H1 (cell line): ENCODE data around the gene ASTN1.

Experiments
- CEBPB ChIP-seq: IDR thresholded peaks from 2 replicates; pipeline ENCODE4 v1.6.1; 2012; ENCODE audit warnings: low read depth, low read length
- CHD1 ChIP-seq: IDR thresholded peaks from 2 replicates; pipeline ENCODE4 v1.6.1; 2012; ENCODE audit warnings: low read depth, low read length, improper control_type of control experiment
- EP300 ChIP-seq, 2 experiments: IDR thresholded peaks; 1 replicate in 1 of 2; 2 replicates in 1 of 2; pipeline ENCODE4 v1.6.1; 2011 to 2012; ENCODE audit warnings: low read depth in 2 of 2, low read length in 2 of 2, mild to moderate bottlenecking in 2 of 2, borderline replicate concordance in 1 of 2, inconsistent platforms in 1 of 2, moderate library complexity in 1 of 2
- EZH2 ChIP-seq: fragments of 200-600 bp; sonication (generic); IDR thresholded peaks from 2 replicates; pipeline ENCODE4 v1.7.1; 2012; ENCODE audit warnings: low read depth, mild to moderate bottlenecking, moderate library complexity, low read length, inconsistent platforms; ENCODE audit not compliant: severe bottlenecking
- KDM1A ChIP-seq: fragments of 200-600, 300-600 bp; sonication (generic); IDR thresholded peaks from 2 replicates; pipeline ENCODE4 v1.7.1; 2016; ENCODE audit warnings: mild to moderate bottlenecking, low read length, borderline replicate concordance
- KDM5A ChIP-seq: fragments of 200-600 bp; IDR thresholded peaks from 2 replicates; pipeline ENCODE4 v1.7.1; 2012; ENCODE audit warnings: mild to moderate bottlenecking, low read length, inconsistent platforms, mixed read lengths
- POLR2A ChIP-seq, 2 experiments: IDR thresholded peaks; 1 replicate in 1 of 2; 2 replicates in 1 of 2; pipeline ENCODE4 v1.6.1; 2011; ENCODE audit warnings: low read depth in 2 of 2, low read length in 2 of 2, mild to moderate bottlenecking in 2 of 2; ENCODE audit errors: control extremely low read depth in 1 of 2
- POLR2AphosphoS5 ChIP-seq: IDR thresholded peaks from 2 replicates; pipeline ENCODE4 v1.6.1; 2011; ENCODE audit warnings: low read depth, low read length
- SIN3A ChIP-seq, 2 experiments: IDR thresholded peaks in 1 of 2; conservative IDR thresholded peaks in 1 of 2; 2 replicates each; pipeline ENCODE4 v1.6.1; 2011 to 2012; ENCODE audit warnings: low read length in 2 of 2, improper control_type of control experiment in 1 of 2, low read depth in 1 of 2, mild to moderate bottlenecking in 1 of 2
- SP2 ChIP-seq: IDR thresholded peaks from 2 replicates; pipeline ENCODE4 v1.6.1; 2012; ENCODE audit warnings: mild to moderate bottlenecking, low read length, inconsistent platforms
- TAF1 ChIP-seq: IDR thresholded peaks from 2 replicates; pipeline ENCODE4 v1.6.1; 2011; ENCODE audit warnings: mild to moderate bottlenecking, low read depth, low read length
- YY1 ChIP-seq: IDR thresholded peaks from 2 replicates; pipeline ENCODE4 v1.6.1; 2011; ENCODE audit warnings: low read depth, mild to moderate bottlenecking, low read length
- TF ChIP-seq, protein P1 (sequence below), 3 experiments: IDR thresholded peaks; 1 replicate in 2 of 3; 2 replicates in 1 of 3; pipeline versions ENCODE4 v1.5.1 to v1.6.1; 2011; ENCODE audit warnings: low read length in 3 of 3, mild to moderate bottlenecking in 3 of 3, inconsistent platforms in 2 of 3, low read depth in 1 of 3, moderate library complexity in 1 of 3; ENCODE audit not compliant: insufficient read depth in 1 of 3; ENCODE audit errors: control extremely low read depth in 1 of 3

DNA sequence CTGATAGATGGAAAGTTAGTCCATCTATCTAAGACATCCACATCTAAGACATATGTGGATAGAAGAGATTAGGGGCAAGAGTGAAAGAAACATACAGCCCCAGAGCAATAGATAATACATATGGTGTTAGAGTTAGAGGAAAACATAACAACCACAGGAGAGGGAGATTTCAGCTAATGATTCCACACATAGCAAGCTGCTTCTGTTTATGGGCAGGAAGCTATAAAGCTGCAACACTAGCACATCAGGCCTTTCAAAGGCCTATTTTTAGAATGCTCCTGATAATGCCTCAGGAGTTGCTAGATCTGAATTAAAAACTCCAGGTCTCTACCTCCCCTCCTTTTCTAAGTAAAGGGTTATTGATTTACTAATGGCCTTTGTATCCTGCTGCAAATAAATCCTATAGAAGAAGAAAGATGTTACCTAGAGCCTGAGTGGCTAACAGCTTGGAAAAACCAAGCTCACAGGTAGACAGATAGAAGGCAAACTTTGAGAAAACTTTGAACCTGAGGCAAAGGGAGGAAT, 42.4 kb upstream of the ASTN1 start:
- TF ChIP-seq, protein P1, sequence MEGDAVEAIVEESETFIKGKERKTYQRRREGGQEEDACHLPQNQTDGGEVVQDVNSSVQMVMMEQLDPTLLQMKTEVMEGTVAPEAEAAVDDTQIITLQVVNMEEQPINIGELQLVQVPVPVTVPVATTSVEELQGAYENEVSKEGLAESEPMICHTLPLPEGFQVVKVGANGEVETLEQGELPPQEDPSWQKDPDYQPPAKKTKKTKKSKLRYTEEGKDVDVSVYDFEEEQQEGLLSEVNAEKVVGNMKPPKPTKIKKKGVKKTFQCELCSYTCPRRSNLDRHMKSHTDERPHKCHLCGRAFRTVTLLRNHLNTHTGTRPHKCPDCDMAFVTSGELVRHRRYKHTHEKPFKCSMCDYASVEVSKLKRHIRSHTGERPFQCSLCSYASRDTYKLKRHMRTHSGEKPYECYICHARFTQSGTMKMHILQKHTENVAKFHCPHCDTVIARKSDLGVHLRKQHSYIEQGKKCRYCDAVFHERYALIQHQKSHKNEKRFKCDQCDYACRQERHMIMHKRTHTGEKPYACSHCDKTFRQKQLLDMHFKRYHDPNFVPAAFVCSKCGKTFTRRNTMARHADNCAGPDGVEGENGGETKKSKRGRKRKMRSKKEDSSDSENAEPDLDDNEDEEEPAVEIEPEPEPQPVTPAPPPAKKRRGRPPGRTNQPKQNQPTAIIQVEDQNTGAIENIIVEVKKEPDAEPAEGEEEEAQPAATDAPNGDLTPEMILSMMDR (IDR thresholded peaks at IDR 0.05; ENCODE audit: control extremely low read depth in 1 of 3, insufficient read depth in 1 of 3, low read depth in 1 of 3, low read length in 3 of 3): no peak
- no peak for TF ChIP-seq EZH2
- TF ChIP-seq SIN3A (conservative IDR thresholded peaks at IDR 0.05 in 1 of 2, IDR thresholded peaks at IDR 0.05 in 1 of 2; ENCODE audit: low read depth in 1 of 2, low read length in 2 of 2): no peak
- no peak for TF ChIP-seq CHD1
- no peak for TF ChIP-seq POLR2AphosphoS5
- no peak for TF ChIP-seq KDM5A
- TF ChIP-seq POLR2A (IDR thresholded peaks at IDR 0.05; ENCODE audit: control extremely low read depth in 1 of 2, low read depth in 2 of 2, low read length in 2 of 2): no peak
- no peak for TF ChIP-seq SP2
- TF ChIP-seq KDM1A: no peak
- TF ChIP-seq EP300 (IDR thresholded peaks at IDR 0.05; ENCODE audit: borderline replicate concordance in 1 of 2, low read depth in 2 of 2, low read length in 2 of 2): no peak
- TF ChIP-seq TAF1: no peak
- TF ChIP-seq CEBPB: no peak
- TF ChIP-seq YY1: no peak
